Measurements from ENCODE around the gene TRPV4. TPM values are rescaled to one million over a fixed set of nuclear protein-coding genes. Genes with fewer than 3 reads are reported as not detected.

The TRPV4 gene
- total and polyA plus RNA-seq, 10 of the 15 experiments (the other 5 are each of a cell fraction or from before 2014, with no cell fraction given), result not detected

DNA sequence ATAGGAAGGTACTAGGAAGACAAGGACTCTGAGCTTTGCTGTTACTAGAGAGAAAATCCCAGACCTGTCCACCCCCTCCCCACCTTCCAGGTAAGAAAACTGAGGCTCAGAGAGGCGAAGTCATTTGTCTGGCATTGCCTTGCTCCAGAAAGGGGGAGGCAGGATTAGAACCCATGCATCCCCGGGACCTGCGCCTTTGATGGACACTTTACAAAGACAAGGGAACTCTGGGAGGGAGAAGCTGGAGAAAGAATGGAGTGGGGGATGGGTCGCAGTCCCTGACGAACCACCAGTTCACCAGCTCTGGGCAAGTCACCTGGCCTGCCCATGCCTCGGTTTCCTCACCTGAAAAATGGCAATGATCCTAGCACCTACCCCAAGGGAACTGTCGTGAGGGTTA, 10.8 kb downstream of the TRPV4 start:
- ATAC-seq (no peak), DNase-seq (ENCODE audit: low read depth, low spot score) (no peak), FAIRE-seq (no peak)
- CTCF ChIA-PET, result interaction anchor here (1.4 kb wide), 1 partner anchor 23 kb away, joined by 4 read pairs; no protein-coding TSS in a partner anchor
- 8% methylated on average over 7 of the region's 7 CpGs for WGBS (ENCODE audit: insufficient coverage, insufficient replicate concordance, low lambda C conversion rate, missing lambda C conversion rate)
- no peaks in the 10 kb centered on the region for H3K9me3 ChIP-seq (replicated peaks; ENCODE audit: control insufficient read depth, insufficient read depth, low read length)
- H3K79me2 ChIP-seq (ENCODE audit: control insufficient read depth, insufficient read depth, low read length), result no peaks in the 10 kb centered on the region
- H2AFZ ChIP-seq (ENCODE audit: control insufficient read depth, low read depth, low read length), result no peak overlapping the region
- TF ChIP-seq STAT3 (IDR thresholded peaks at IDR 0.05; ENCODE audit: low read depth, low read length) (no peak), FOXK2 (IDR thresholded peaks at IDR 0.05) (no peak), NR2C2 (IDR thresholded peaks at IDR 0.05; ENCODE audit: borderline replicate concordance, control insufficient read depth, insufficient read length, low read depth) (no peak), YY1 (IDR thresholded peaks at IDR 0.05; ENCODE audit: low read depth, low read length) (no peak), DPF2 (IDR thresholded peaks at IDR 0.05) (no peak), ZNF24 (IDR thresholded peaks at IDR 0.05) (no peak), MTA2 (IDR thresholded peaks at IDR 0.05; ENCODE audit: low read depth) (no peak)
- TF ChIP-seq, protein P1, sequence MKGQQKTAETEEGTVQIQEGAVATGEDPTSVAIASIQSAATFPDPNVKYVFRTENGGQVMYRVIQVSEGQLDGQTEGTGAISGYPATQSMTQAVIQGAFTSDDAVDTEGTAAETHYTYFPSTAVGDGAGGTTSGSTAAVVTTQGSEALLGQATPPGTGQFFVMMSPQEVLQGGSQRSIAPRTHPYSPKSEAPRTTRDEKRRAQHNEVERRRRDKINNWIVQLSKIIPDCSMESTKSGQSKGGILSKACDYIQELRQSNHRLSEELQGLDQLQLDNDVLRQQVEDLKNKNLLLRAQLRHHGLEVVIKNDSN (IDR thresholded peaks at IDR 0.05; ENCODE audit: borderline replicate concordance, extremely low read length, insufficient read depth, low read depth, low read length), result no peak
- H3K4me1 ChIP-seq (ENCODE audit: control insufficient read depth, insufficient read depth, low read length), result no peaks in the 10 kb centered on the region
- no peak overlapping the region for H3K4me3 ChIP-seq
- peaks cover 0 to 2% of the 10 kb centered on the region in 2 experiments; a peak in 1 of 4 replicates for H3K27me3 ChIP-seq (replicated peaks in 1 of 2; ENCODE audit: control insufficient read depth in 2 of 2, insufficient read depth in 2 of 2, low read length in 1 of 2)
- RAD21 ChIA-PET (ENCODE audit: unreplicated experiment), result no interaction called here
- no peaks in the 10 kb centered on the region for H3K36me3 ChIP-seq (ENCODE audit: control insufficient read depth in 2 of 2, insufficient read depth in 2 of 2, low read length in 1 of 2)
- BruUV-seq (replicated peaks), result no TSS peak
- no peak overlapping the region for H3K9ac ChIP-seq (ENCODE audit: control insufficient read depth, insufficient read depth, low read length)
- no peaks in the 10 kb centered on the region for H4K20me1 ChIP-seq (ENCODE audit: control insufficient read depth, insufficient read depth)
- no peak overlapping the region for H3K27ac ChIP-seq (ENCODE audit: control insufficient read depth, insufficient read depth)
- SMC1A ChIA-PET (ENCODE audit: uncharacterized antibody, unreplicated experiment), result no interaction called here
- intact Hi-C loops (cut with micrococcal nuclease; ENCODE audit: unreplicated experiment), result no loop called here
- in situ Hi-C loops (cut with MboI), result no loop called here
- POLR2A ChIA-PET, result no interaction called here
- H3K4me2 ChIP-seq (ENCODE audit: control insufficient read depth, insufficient read depth), result no peak overlapping the region

DNA sequence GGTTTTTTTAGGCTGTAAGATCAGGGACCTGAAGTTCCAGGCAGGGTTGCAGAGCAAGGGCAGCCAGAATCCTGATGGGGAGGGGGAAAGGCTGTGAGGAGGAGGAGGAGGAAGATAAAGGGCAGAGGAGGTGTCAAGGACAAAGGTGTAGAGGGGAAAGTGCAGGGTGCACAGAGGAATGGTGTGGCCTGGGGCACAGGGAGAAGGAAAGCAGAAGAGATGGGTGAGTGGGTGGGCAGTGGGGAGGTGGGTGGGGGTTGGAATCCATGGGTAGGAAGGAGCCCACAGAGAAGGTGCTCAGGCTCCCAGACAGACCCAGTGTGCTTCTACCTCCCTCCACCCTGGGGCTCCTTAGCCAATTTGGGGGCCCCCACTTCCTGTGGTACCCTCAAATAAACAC, 11.2 kb downstream of the TRPV4 start:
- intact Hi-C loops (cut with micrococcal nuclease; ENCODE audit: unreplicated experiment), result no loop called here
- in situ Hi-C loops (cut with MboI), result no loop called here

More for the DNA sequence above, 11.2 kb downstream of the TRPV4 start:
- TF ChIP-seq BACH1 (IDR thresholded peaks at IDR 0.05; ENCODE audit: borderline replicate concordance), result no peak
- TF ChIP-seq SRF (IDR thresholded peaks at IDR 0.05; ENCODE audit: low read depth in 2 of 2, low read length in 2 of 2), result no peak
- no peak for TF ChIP-seq CBX5 (IDR thresholded peaks at IDR 0.05; ENCODE audit: low read depth)
- no peak for TF ChIP-seq NR2C2 (IDR thresholded peaks at IDR 0.05; ENCODE audit: borderline replicate concordance, control insufficient read depth, insufficient read length, low read depth)
- TF ChIP-seq SIN3A (IDR thresholded peaks at IDR 0.05; ENCODE audit: low read depth, low read length), result no peak
- TF ChIP-seq, protein P2, sequence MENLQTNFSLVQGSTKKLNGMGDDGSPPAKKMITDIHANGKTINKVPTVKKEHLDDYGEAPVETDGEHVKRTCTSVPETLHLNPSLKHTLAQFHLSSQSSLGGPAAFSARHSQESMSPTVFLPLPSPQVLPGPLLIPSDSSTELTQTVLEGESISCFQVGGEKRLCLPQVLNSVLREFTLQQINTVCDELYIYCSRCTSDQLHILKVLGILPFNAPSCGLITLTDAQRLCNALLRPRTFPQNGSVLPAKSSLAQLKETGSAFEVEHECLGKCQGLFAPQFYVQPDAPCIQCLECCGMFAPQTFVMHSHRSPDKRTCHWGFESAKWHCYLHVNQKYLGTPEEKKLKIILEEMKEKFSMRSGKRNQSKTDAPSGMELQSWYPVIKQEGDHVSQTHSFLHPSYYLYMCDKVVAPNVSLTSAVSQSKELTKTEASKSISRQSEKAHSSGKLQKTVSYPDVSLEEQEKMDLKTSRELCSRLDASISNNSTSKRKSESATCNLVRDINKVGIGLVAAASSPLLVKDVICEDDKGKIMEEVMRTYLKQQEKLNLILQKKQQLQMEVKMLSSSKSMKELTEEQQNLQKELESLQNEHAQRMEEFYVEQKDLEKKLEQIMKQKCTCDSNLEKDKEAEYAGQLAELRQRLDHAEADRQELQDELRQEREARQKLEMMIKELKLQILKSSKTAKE (IDR thresholded peaks at IDR 0.05; ENCODE audit: low read depth, poor library complexity, severe bottlenecking), result no peak
- no peak for TF ChIP-seq NRF1 (conservative IDR thresholded peaks at IDR 0.05; ENCODE audit: low read depth, low read length)
- TF ChIP-seq POLR2AphosphoS2 (IDR thresholded peaks at IDR 0.05; ENCODE audit: low read depth, low read length), result no peak
- Histone ChIP-seq H3K4me3 (no peak overlapping the region), H2AFZ (ENCODE audit: control insufficient read depth, low read depth, low read length) (no peak overlapping the region), H3K36me3 (ENCODE audit: control insufficient read depth in 2 of 2, insufficient read depth in 2 of 2, low read length in 1 of 2) (no peaks in the 10 kb centered on the region), H3K4me1 (ENCODE audit: control insufficient read depth, insufficient read depth, low read length) (no peaks in the 10 kb centered on the region), H4K20me1 (ENCODE audit: control insufficient read depth, insufficient read depth) (no peaks in the 10 kb centered on the region), H3K9ac (ENCODE audit: control insufficient read depth, insufficient read depth, low read length) (no peak overlapping the region), H3K27ac (ENCODE audit: control insufficient read depth, insufficient read depth) (no peak overlapping the region), H3K27me3 (replicated peaks in 1 of 2; ENCODE audit: control insufficient read depth in 2 of 2, insufficient read depth in 2 of 2, low read length in 1 of 2) (peaks cover 0 to 2% of the 10 kb centered on the region in 2 experiments; a peak in 1 of 4 replicates), H3K9me3 (replicated peaks; ENCODE audit: control insufficient read depth, insufficient read depth, low read length) (no peaks in the 10 kb centered on the region), H3K79me2 (ENCODE audit: control insufficient read depth, insufficient read depth, low read length) (no peaks in the 10 kb centered on the region), H3K4me2 (ENCODE audit: control insufficient read depth, insufficient read depth) (no peak overlapping the region)
- DNase-seq (ENCODE audit: low read depth, low spot score) (no peak), FAIRE-seq (no peak), ATAC-seq (no peak)
- no TSS peak for BruUV-seq (replicated peaks)
- POLR2A ChIA-PET, result no interaction called here
- SMC1A ChIA-PET (ENCODE audit: uncharacterized antibody, unreplicated experiment), result no interaction called here
- CTCF ChIA-PET, result interaction anchor here (0.6 to 1.4 kb wide), 3 partner anchors 16 to 23 kb away, joined by 3 to 4 read pairs (median 3); no protein-coding TSS in a partner anchor
- RAD21 ChIA-PET (ENCODE audit: unreplicated experiment), result no interaction called here

Measured in GM12878 (cell line).